ENCODE measurements around the gene TSGA10IP. TPM values are rescaled to one million over a fixed set of nuclear protein-coding genes. Genes with fewer than 3 reads are reported as not detected.

TSGA10IP gene
- total RNA-seq, 1 donor from 2014 or later: not detected

GRCh38 chr11:65997286-65997685 is 52.0 kb downstream of the TSGA10IP start:
- no peak for DNase-seq (ENCODE audit: low read depth)
- Histone ChIP-seq H3K4me3 (ENCODE audit: low read depth, low read length) (no peak overlapping the region), H3K36me3 (ENCODE audit: control insufficient read depth, insufficient read depth, low read length) (peaks cover 6% of the 10 kb centered on the region), H3K27me3 (ENCODE audit: control insufficient read depth, insufficient read depth, low read length) (no peaks in the 10 kb centered on the region)
- TF ChIP-seq, protein P1, sequence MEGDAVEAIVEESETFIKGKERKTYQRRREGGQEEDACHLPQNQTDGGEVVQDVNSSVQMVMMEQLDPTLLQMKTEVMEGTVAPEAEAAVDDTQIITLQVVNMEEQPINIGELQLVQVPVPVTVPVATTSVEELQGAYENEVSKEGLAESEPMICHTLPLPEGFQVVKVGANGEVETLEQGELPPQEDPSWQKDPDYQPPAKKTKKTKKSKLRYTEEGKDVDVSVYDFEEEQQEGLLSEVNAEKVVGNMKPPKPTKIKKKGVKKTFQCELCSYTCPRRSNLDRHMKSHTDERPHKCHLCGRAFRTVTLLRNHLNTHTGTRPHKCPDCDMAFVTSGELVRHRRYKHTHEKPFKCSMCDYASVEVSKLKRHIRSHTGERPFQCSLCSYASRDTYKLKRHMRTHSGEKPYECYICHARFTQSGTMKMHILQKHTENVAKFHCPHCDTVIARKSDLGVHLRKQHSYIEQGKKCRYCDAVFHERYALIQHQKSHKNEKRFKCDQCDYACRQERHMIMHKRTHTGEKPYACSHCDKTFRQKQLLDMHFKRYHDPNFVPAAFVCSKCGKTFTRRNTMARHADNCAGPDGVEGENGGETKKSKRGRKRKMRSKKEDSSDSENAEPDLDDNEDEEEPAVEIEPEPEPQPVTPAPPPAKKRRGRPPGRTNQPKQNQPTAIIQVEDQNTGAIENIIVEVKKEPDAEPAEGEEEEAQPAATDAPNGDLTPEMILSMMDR (IDR thresholded peaks at IDR 0.05; ENCODE audit: insufficient read depth, low read length, poor library complexity, severe bottlenecking): no peak

GRCh38 chr11:66001942-66002647 is 56.8 kb downstream of the TSGA10IP start, which contains the start of the genes BANF1 and EIF1AD:
BANF1 (plus strand) TSS chr11:66002503; CDS start chr11:66003251, 748 bp downstream.
EIF1AD (minus strand) TSS chr11:66002157; CDS start chr11:66000389, 1,768 bp downstream.
- Histone ChIP-seq H3K27me3 (ENCODE audit: control insufficient read depth, insufficient read depth, low read length) (no peaks in the 10 kb centered on the region), H3K36me3 (ENCODE audit: control insufficient read depth, insufficient read depth, low read length) (peaks cover 6% of the 10 kb centered on the region), H3K4me3 (ENCODE audit: low read depth, low read length) (peak within 1 kb of the TSS; percentile 94)
- TF ChIP-seq, protein P1 (IDR thresholded peaks at IDR 0.05; ENCODE audit: insufficient read depth, low read length, poor library complexity, severe bottlenecking): no peak
- DNase-seq (ENCODE audit: low read depth): peak; percentile 79

DNA sequence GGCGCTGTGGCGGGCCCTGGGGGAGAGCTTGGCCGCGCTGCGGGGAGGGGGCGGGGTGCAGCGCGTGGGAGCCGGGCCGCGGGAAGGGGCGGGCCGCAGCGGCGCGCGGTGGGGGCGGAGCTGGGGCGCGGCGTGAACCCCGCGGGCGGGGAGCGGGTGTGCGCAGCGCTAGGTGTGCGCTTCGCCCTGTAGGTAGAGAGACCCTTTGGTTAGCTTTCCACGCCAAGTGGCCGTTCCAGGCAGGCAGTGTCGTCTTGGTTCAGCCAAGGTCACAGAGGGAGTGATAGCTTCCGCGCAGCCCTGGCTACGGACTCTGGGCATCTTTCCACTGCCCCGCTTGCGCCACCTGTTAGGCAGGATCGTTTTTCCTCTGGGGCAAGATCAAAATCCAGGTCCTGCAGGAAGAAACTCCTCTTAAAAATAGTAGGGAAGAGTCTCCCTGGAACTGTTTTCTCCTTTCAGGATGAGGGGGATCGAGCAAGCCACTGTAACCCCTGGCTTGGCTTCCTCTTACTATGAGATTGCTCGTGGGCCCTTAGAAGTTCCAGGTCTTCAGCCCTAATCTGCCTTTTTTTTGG is 57.5 kb downstream of the TSGA10IP start:
- Histone ChIP-seq H3K27me3 (ENCODE audit: control insufficient read depth, insufficient read depth, low read length) (no peaks in the 10 kb centered on the region), H3K4me3 (ENCODE audit: low read depth, low read length) (peak overlapping the region; percentile 94), H3K36me3 (ENCODE audit: control insufficient read depth, insufficient read depth, low read length) (peaks cover 6% of the 10 kb centered on the region)
- TF ChIP-seq, protein P1 (IDR thresholded peaks at IDR 0.05; ENCODE audit: insufficient read depth, low read length, poor library complexity, severe bottlenecking): peak; percentile 16
- DNase-seq (ENCODE audit: low read depth): no peak

GRCh38 chr11:66003291-66003690 is 58.0 kb downstream of the TSGA10IP start:
- no peak for DNase-seq (ENCODE audit: low read depth)
- peak overlapping the region; percentile 94 for H3K4me3 ChIP-seq (ENCODE audit: low read depth, low read length)
- H3K36me3 ChIP-seq (ENCODE audit: control insufficient read depth, insufficient read depth, low read length): peaks cover 4% of the 10 kb centered on the region
- TF ChIP-seq, protein P1 (IDR thresholded peaks at IDR 0.05; ENCODE audit: insufficient read depth, low read length, poor library complexity, severe bottlenecking): no peak
- no peaks in the 10 kb centered on the region for H3K27me3 ChIP-seq (ENCODE audit: control insufficient read depth, insufficient read depth, low read length)

- no peaks in the 10 kb centered on the region for H3K27me3 ChIP-seq (ENCODE audit: control insufficient read depth, insufficient read depth, low read length)
- H3K4me3 ChIP-seq (ENCODE audit: low read depth, low read length): no peak overlapping the region
- H3K36me3 ChIP-seq (ENCODE audit: control insufficient read depth, insufficient read depth, low read length): no peaks in the 10 kb centered on the region
- no peak for DNase-seq (ENCODE audit: low read depth)
- TF ChIP-seq, protein P1 (IDR thresholded peaks at IDR 0.05; ENCODE audit: insufficient read depth, low read length, poor library complexity, severe bottlenecking): no peak
These were observed 58.9 kb downstream of the TSGA10IP start for GRCh38 chr11:66004186-66004585.

All from kidney epithelial cell (primary cell).